Smooth muscle cell (in vitro differentiated cells): Measurements from ENCODE around the gene NFATC1. TPM values are rescaled to one million over a fixed set of nuclear protein-coding genes. Genes with fewer than 3 reads are reported as not detected.

Source experiments
- DNase-seq: peaks from one replicate; lab custom pipeline; 2025; ENCODE audit not compliant: unreplicated experiment; lab: John Stamatoyannopoulos, UW
- H2AFZ ChIP-seq: fragments of 200-600 bp; sonication (generic); 2 replicates; pipeline ENCODE4 v1.6.0; 2016; ENCODE audit warnings: antibody characterized with exemption, low read depth, mild to moderate bottlenecking
- H3F3A ChIP-seq: fragments of 200-600 bp; sonication (generic); 2 replicates; pipeline ENCODE4 v1.6.0; 2017; ENCODE audit warnings: antibody characterized with exemption, low read depth
- H3K27ac ChIP-seq: fragments of 200-600 bp; sonication (generic); 2 replicates; pipeline ENCODE4 v1.5.1; 2016; ENCODE audit warnings: low read depth, mild to moderate bottlenecking
- H3K27me3 ChIP-seq: fragments of 200-600 bp; sonication (generic); 2 replicates; pipeline ENCODE4 v1.6.1; 2016; ENCODE audit warnings: low read depth, mild to moderate bottlenecking
- H3K36me3 ChIP-seq: fragments of 200-600 bp; sonication (generic); 2 replicates; pipeline ENCODE4 v1.5.1; 2016; ENCODE audit warnings: low read depth
- H3K4me1 ChIP-seq: fragments of 200-600 bp; sonication (generic); 2 replicates; pipeline ENCODE4 v1.5.1; 2016; ENCODE audit warnings: low read depth
- H3K4me2 ChIP-seq: fragments of 200-600 bp; sonication (generic); 2 replicates; pipeline ENCODE4 v1.6.0; 2016; ENCODE audit warnings: mild to moderate bottlenecking
- H3K4me3 ChIP-seq: fragments of 200-600 bp; sonication (generic); 2 replicates; pipeline ENCODE4 v1.5.1; 2016; ENCODE audit warnings: mild to moderate bottlenecking
- H3K79me2 ChIP-seq: fragments of 200-600 bp; sonication (generic); 2 replicates; pipeline ENCODE4 v1.6.0; 2016; ENCODE audit warnings: low read depth, mild to moderate bottlenecking
- H3K9ac ChIP-seq: fragments of 200-600 bp; sonication (generic); 2 replicates; pipeline ENCODE4 v1.6.0; 2016; ENCODE audit warnings: low read depth
- H3K9me3 ChIP-seq: fragments of 200-600 bp; sonication (generic); replicated peaks from 2 replicates; pipeline ENCODE4 v1.5.1; 2016; ENCODE audit warnings: low read depth
- H4K20me1 ChIP-seq: fragments of 200-600 bp; sonication (generic); 2 replicates; pipeline ENCODE4 v1.6.0; 2016; ENCODE audit warnings: low read depth
- CTCF ChIP-seq: fragments of 200-600 bp; sonication (generic); IDR thresholded peaks from 2 replicates; pipeline ENCODE4 v1.5.1; 2017; ENCODE audit warnings: borderline replicate concordance, mild to moderate bottlenecking, antibody characterized with exemption; ENCODE audit not compliant: insufficient read depth, poor library complexity, severe bottlenecking
- WGBS: methylation state at CpG from one replicate; pipeline ENCODE4 v1.1.7; 2016; ENCODE audit warnings: low lambda C conversion rate; 5-methylcytosine and 5-hydroxymethylcytosine counted together
- polyA plus RNA-seq: library from polyadenylated mRNA; unstranded; fragments of >200 nt; fragmentation: Nextera tagmentation; extraction: Ambion mirVana; gene quantifications from 2 replicates; pipeline ENCODE4 v1.2.1, GENCODE V29; 2016
- total RNA-seq: library from RNA; depleted of rRNA; stranded (reverse); fragments of >200 nt; gene quantifications from 2 replicates; pipeline ENCODE4 v1.2.3, GENCODE V29; 2014

Gene NFATC1
- total and polyA plus RNA-seq, 2 experiments from 2014 or later: 13.1 to 19.2 TPM

DNA sequence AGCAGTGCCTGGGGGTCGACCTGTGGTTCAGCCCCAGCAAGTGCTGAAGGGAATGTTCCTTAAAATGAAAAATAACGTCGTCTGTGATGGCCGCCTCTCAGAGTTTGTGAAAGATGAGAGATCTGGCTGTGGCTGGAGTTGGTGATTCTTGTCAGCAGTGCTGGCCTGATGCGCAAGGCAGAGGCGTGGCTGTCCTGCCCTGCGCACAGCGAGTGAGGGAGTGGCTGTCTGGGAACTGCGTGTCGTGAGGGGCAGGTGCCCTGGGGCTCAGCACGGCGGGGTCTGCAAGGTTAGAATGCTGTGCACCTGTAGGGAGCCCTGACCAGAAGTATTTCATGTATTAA, 8.8 kb downstream of the NFATC1 start:
- Histone ChIP-seq H3K36me3 (no peaks in the 10 kb centered on the region), H3K27ac (no peak overlapping the region), H3K27me3 (no peaks in the 10 kb centered on the region), H3K9me3 (no peaks in the 10 kb centered on the region), H3K4me2 (no peak overlapping the region), H3K4me3 (no peak overlapping the region), H3K79me2 (peaks cover 79% of the 10 kb centered on the region), H3K4me1 (peaks cover 5% of the 10 kb centered on the region), H4K20me1 (peaks cover 82% of the 10 kb centered on the region), H3K9ac (no peak overlapping the region), H2AFZ (no peak overlapping the region), H3F3A (no peaks in the 10 kb centered on the region)
- 94% methylated on average over 12 of the region's 12 CpGs for WGBS
- no peak for TF ChIP-seq CTCF
- no peak for DNase-seq

DNA sequence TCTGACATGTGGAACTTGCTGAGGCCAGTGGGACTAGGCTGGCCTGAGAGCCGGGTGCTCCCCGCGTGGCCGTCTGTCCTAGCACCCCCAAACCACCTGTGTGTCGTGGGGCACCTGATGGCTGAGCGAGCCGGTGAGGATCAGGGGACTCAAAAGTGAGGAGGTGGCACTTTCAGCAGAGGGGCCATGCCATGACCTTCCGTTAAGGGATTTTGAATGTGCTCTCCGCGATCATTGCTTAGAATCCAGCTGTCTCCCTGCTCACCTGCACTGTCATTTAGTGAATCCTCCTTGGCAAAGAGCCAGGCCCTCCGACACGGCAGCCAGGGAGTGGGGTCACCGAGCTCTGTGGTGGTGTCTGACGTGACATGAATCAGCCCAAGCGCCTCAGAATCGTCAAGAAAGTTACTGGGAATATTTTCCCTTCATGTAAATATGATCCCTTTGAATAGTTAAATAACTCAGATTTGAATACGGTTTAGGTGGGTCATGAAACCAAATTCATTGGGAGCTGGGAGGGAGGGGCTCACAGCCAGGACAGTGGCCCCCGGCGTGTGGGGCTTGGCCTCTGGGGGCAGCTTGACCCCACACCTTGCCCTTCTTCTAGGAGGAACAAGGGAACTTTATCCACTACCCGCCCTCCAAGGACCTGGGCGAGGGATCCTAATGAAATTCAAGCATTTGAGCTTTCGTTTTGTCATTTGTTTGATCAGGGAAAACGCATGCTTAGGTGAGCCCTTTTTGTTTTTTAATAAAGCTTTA, 9.5 kb downstream of the NFATC1 start:
- Histone ChIP-seq H3K27me3 (no peaks in the 10 kb centered on the region), H3K4me1 (peaks cover 5% of the 10 kb centered on the region), H3F3A (no peaks in the 10 kb centered on the region), H4K20me1 (peaks cover 88% of the 10 kb centered on the region), H3K9me3 (no peaks in the 10 kb centered on the region), H3K36me3 (no peaks in the 10 kb centered on the region), H2AFZ (no peak overlapping the region), H3K4me2 (no peak overlapping the region), H3K27ac (no peak overlapping the region), H3K9ac (no peak overlapping the region), H3K4me3 (no peak overlapping the region), H3K79me2 (peaks cover 80% of the 10 kb centered on the region)
- WGBS: 92% methylated on average over 23 of the region's 23 CpGs
- no peak for DNase-seq
- TF ChIP-seq CTCF: no peak

- H3K36me3 ChIP-seq: no peaks in the 10 kb centered on the region
- no peak overlapping the region for H3K9ac ChIP-seq
- H3K9me3 ChIP-seq: no peaks in the 10 kb centered on the region
- H3K27me3 ChIP-seq: no peaks in the 10 kb centered on the region
- H3F3A ChIP-seq: no peaks in the 10 kb centered on the region
- DNase-seq: no peak
- peaks cover 86% of the 10 kb centered on the region for H4K20me1 ChIP-seq
- H3K4me1 ChIP-seq: peaks cover 5% of the 10 kb centered on the region
- H3K4me2 ChIP-seq: no peak overlapping the region
- 87% methylated on average over 27 of the region's 27 CpGs for WGBS
- no peak overlapping the region for H2AFZ ChIP-seq
- peaks cover 78% of the 10 kb centered on the region for H3K79me2 ChIP-seq
- H3K27ac ChIP-seq: no peak overlapping the region
- no peak overlapping the region for H3K4me3 ChIP-seq
- TF ChIP-seq CTCF: no peak
These were observed 10.2 kb downstream of the NFATC1 start for GRCh38 chr18:79405781-79406575.

DNA sequence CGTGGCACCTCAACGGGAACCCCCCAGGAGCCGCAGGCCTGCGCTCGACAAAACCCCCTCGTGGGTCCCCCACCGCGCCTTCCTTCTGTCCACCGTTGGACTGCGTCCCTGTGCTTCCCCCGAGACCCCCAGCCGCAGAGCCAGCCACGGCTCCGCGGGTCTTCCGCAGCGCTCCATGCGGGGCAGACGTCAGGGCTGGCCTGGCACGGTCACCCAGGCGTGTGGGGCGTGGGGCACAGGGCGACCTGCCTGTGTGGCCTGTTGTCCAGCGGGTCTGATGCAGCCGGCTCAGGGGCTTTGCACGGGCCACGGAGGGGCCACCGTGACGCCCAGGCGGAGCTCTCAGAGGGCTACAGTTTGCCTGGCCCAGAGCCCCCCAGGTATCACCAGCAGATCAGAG, 11.0 kb downstream of the NFATC1 start:
- no peak for TF ChIP-seq CTCF
- Histone ChIP-seq H3K4me2 (no peak overlapping the region), H3F3A (no peaks in the 10 kb centered on the region), H3K27ac (no peak overlapping the region), H3K79me2 (peaks cover 72% of the 10 kb centered on the region), H3K36me3 (no peaks in the 10 kb centered on the region), H3K4me1 (peaks cover 5% of the 10 kb centered on the region), H4K20me1 (peaks cover 81% of the 10 kb centered on the region), H3K4me3 (no peak overlapping the region), H2AFZ (no peak overlapping the region), H3K9ac (no peak overlapping the region), H3K9me3 (no peaks in the 10 kb centered on the region), H3K27me3 (no peaks in the 10 kb centered on the region)
- no peak for DNase-seq
- WGBS: 99% methylated on average over 30 of the region's 30 CpGs
